H9 (cell line): ENCODE results near the gene PGS1. TPM values are rescaled to one million over a fixed set of nuclear protein-coding genes. Genes with fewer than 3 reads are reported as not detected.

Source experiments
- DNase-seq: peaks from one replicate; pipeline ENCODE4 v3.0.0-alpha.2; 2017
- H2AFZ ChIP-seq: one replicate; pipeline ENCODE4 v1.6.1; 2013; ENCODE audit warnings: mild to moderate bottlenecking, low read length, control low read depth, moderate library complexity
- H2AK5ac ChIP-seq: 2 replicates; pipeline ENCODE4 v1.6.1; 2013; ENCODE audit warnings: low read length, control low read depth, mixed read lengths; ENCODE audit not compliant: insufficient read length
- H2BK120ac ChIP-seq: one replicate; pipeline ENCODE4 v1.6.1; 2013; ENCODE audit warnings: low read depth, mild to moderate bottlenecking, low read length, control low read depth, inconsistent platforms; ENCODE audit not compliant: poor library complexity, severe bottlenecking
- H2BK12ac ChIP-seq: 2 replicates; pipeline ENCODE4 v1.6.1; 2013; ENCODE audit warnings: low read length, control low read depth, mixed read lengths, low read depth; ENCODE audit not compliant: insufficient read length
- H2BK15ac ChIP-seq: 2 replicates; pipeline ENCODE4 v1.6.1; 2013; ENCODE audit warnings: low read depth, low read length, control low read depth
- H2BK20ac ChIP-seq: one replicate; pipeline ENCODE4 v1.6.1; 2013; ENCODE audit warnings: low read depth, mild to moderate bottlenecking, low read length, control low read depth, inconsistent platforms; ENCODE audit not compliant: poor library complexity, severe bottlenecking
- H2BK5ac ChIP-seq: 2 replicates; pipeline ENCODE4 v1.6.1; 2013; ENCODE audit warnings: low read length, control low read depth, mixed read lengths; ENCODE audit not compliant: insufficient read length
- H3K14ac ChIP-seq: 2 replicates; pipeline ENCODE4 v1.6.1; 2013; ENCODE audit warnings: low read length, control low read depth; ENCODE audit not compliant: insufficient read depth
- H3K18ac ChIP-seq: 2 replicates; pipeline ENCODE4 v1.6.1; 2013; ENCODE audit warnings: low read depth, mild to moderate bottlenecking, mixed read lengths, low read length, control low read depth; ENCODE audit not compliant: insufficient read length
- H3K23ac ChIP-seq: 2 replicates; pipeline ENCODE4 v1.6.1; 2013; ENCODE audit warnings: low read length, control low read depth, mixed read lengths, low read depth; ENCODE audit not compliant: insufficient read length
- H3K23me2 ChIP-seq: 2 replicates; pipeline ENCODE4 v1.6.1; 2013; ENCODE audit warnings: low read depth, mild to moderate bottlenecking, mixed read lengths, low read length, control low read depth; ENCODE audit not compliant: insufficient read length, poor library complexity, severe bottlenecking
- H3K27ac ChIP-seq: 2 replicates; pipeline ENCODE4 v1.5.1; 2013; ENCODE audit warnings: low read length, control low read depth, mixed read lengths, low read depth; ENCODE audit not compliant: insufficient read length
- H3K27me3 ChIP-seq: 2 replicates; pipeline ENCODE4 v1.6.1; 2013; ENCODE audit warnings: low read length, control low read depth, inconsistent platforms; ENCODE audit not compliant: insufficient read depth
- H3K4ac ChIP-seq: 2 replicates; pipeline ENCODE4 v1.6.1; 2013; ENCODE audit warnings: low read depth, mild to moderate bottlenecking, control low read depth, inconsistent platforms, low read length, moderate library complexity
- H3K4me1 ChIP-seq: 2 replicates; pipeline ENCODE4 v1.6.1; 2013; ENCODE audit warnings: low read length, control low read depth, inconsistent platforms; ENCODE audit not compliant: insufficient read depth
- H3K4me2 ChIP-seq: 2 replicates; pipeline ENCODE4 v1.6.1; 2013; ENCODE audit warnings: low read length, control low read depth, mixed read lengths; ENCODE audit not compliant: insufficient read length, insufficient read depth
- H3K56ac ChIP-seq: 2 replicates; pipeline ENCODE4 v1.6.1; 2013; ENCODE audit warnings: low read depth, mild to moderate bottlenecking, mixed read lengths, low read length, control low read depth; ENCODE audit not compliant: insufficient read length
- H3K79me1 ChIP-seq: 2 replicates; pipeline ENCODE4 v1.6.1; 2013; ENCODE audit warnings: low read depth, mild to moderate bottlenecking, moderate library complexity, low read length, control low read depth, inconsistent platforms; ENCODE audit not compliant: insufficient read depth, poor library complexity, severe bottlenecking
- H3K79me2 ChIP-seq: 2 replicates; pipeline ENCODE4 v1.6.1; 2013; ENCODE audit warnings: low read length, control low read depth, inconsistent platforms; ENCODE audit not compliant: insufficient read depth
- H3K9ac ChIP-seq: 2 replicates; pipeline ENCODE4 v1.6.1; 2013; ENCODE audit warnings: low read length, control low read depth, mixed read lengths; ENCODE audit not compliant: insufficient read length; ENCODE audit errors: extremely low read depth
- H3K9me3 ChIP-seq: one replicate; pipeline ENCODE4 v1.6.1; 2013; ENCODE audit warnings: low read depth, low read length, inconsistent platforms; ENCODE audit not compliant: control insufficient read depth
- H3T11ph ChIP-seq: one replicate; pipeline ENCODE4 v1.6.1; 2013; ENCODE audit warnings: mild to moderate bottlenecking, low read length, control low read depth, inconsistent platforms
- H4K20me1 ChIP-seq: one replicate; pipeline ENCODE4 v1.6.1; 2013; ENCODE audit not compliant: control insufficient read depth, insufficient read length, insufficient read depth
- H4K5ac ChIP-seq: 2 replicates; pipeline ENCODE4 v1.6.1; 2013; ENCODE audit warnings: low read depth, mild to moderate bottlenecking, mixed read lengths, low read length, control low read depth; ENCODE audit not compliant: insufficient read length
- H4K8ac ChIP-seq: replicated peaks from 2 replicates; pipeline ENCODE4 v1.6.1; 2013; ENCODE audit warnings: low read length, control low read depth, mixed read lengths, low read depth; ENCODE audit not compliant: insufficient read length
- H4K91ac ChIP-seq: 2 replicates; pipeline ENCODE4 v1.6.1; 2013; ENCODE audit warnings: low read depth, mild to moderate bottlenecking, moderate library complexity, mixed read lengths, low read length, control low read depth; ENCODE audit not compliant: insufficient read length
- H3K27ac Mint-ChIP-seq, 3 experiments: 2 replicates in 2 of 3; 3 replicates in 1 of 3; pipeline ENCODE4 v1.8.0; 2020 to 2021; ENCODE audit warnings: mixed read lengths in 3 of 3, mild to moderate bottlenecking in 1 of 3, moderate library complexity in 1 of 3
- H3K27me3 Mint-ChIP-seq: 2 replicates; pipeline ENCODE4 v1.8.0; 2021; ENCODE audit warnings: low read depth, mild to moderate bottlenecking, moderate library complexity, mixed read lengths
- H3K36me3 Mint-ChIP-seq, 3 experiments: 2 replicates in 2 of 3; 3 replicates in 1 of 3; pipeline ENCODE4 v1.8.0; 2020 to 2021; ENCODE audit warnings: low read depth in 3 of 3, mixed read lengths in 3 of 3; ENCODE audit not compliant: insufficient read depth in 1 of 3
- H3K4me1 Mint-ChIP-seq, 2 experiments: 2 replicates each; pipeline ENCODE4 v1.8.0; 2020; ENCODE audit warnings: mixed read lengths in 2 of 2
- H3K4me3 Mint-ChIP-seq, 2 experiments: 2 replicates in 1 of 2; 3 replicates in 1 of 2; pipeline ENCODE4 v1.8.0; 2020 to 2021; ENCODE audit warnings: mild to moderate bottlenecking in 2 of 2, mixed read lengths in 2 of 2, moderate library complexity in 1 of 2
- H3K9me3 Mint-ChIP-seq, 2 experiments: 2 replicates in 1 of 2; 3 replicates in 1 of 2; pipeline ENCODE4 v1.8.0; 2020; ENCODE audit warnings: mild to moderate bottlenecking in 2 of 2, mixed read lengths in 2 of 2, moderate library complexity in 1 of 2
- CTCF ChIP-seq: fragments of 200-600 bp; sonication (generic); conservative IDR thresholded peaks from 3 replicates; pipeline ENCODE4 v1.8.0; 2021; ENCODE audit warnings: antibody characterized with exemption, mild to moderate bottlenecking
- WGBS: extraction: QIAGEN DNeasy Blood & Tissue Kit; methylation state at CpG from one replicate; pipeline ENCODE4 v1.1.7; 2013; ENCODE audit warnings: missing lambda C conversion rate, low lambda C conversion rate, mixed read lengths; ENCODE audit not compliant: insufficient read length; ENCODE audit errors: extremely low coverage; 5-methylcytosine and 5-hydroxymethylcytosine counted together
- total RNA-seq: library from RNA; stranded (reverse); gene quantifications from 2 replicates; pipeline ENCODE4 v1.2.1, GENCODE V29; 2021

PGS1 gene
- total RNA-seq, 1 experiment from 2014 or later: 45.7 TPM

DNA sequence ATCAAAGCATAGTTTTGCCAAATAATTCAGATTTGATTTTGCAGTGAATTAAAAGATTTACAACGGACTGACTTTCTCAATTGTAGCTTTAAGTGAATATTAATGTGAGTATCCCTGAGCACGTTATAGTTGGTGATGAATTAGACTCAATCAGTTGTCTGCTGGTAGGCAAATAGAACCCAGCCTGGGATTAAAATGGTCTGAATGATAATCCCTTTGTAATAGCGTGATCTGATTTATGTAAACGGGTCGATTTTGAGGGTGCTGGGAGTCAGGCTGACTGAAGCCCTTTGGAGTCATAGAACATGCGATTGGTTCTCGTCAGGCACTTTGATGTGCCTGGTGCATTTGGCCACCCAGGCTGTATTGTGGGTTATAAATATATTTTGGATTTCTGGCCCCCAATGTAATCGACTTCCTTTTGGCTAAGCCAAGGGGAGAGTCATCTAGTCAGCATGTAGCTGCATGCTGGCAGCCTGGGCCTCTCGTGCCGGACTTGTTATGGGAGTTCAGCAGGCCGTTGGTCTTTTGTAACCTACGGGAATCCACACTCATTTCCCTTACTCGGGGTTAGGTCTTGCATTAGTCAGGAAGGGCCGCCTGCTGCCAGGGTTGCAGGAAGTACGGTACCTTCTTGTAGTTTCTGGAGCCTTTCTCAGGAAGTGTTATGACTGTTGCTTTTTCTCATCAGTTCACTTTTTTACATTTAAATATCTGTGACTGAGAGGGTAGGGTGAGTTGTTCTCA, 5.4 kb downstream of the PGS1 start:
- Histone ChIP-seq H2BK20ac (no peak overlapping the region), H2BK15ac (no peak overlapping the region), H3K79me1 (peaks cover 13% of the 10 kb centered on the region), H4K91ac (no peak overlapping the region), H3K18ac (no peak overlapping the region), H3T11ph (no peak overlapping the region), H4K8ac (no peak overlapping the region), H3K23ac (no peak overlapping the region), H3K9ac (no peak overlapping the region), H4K20me1 (no peaks in the 10 kb centered on the region), H3K4me2 (no peak overlapping the region), H3K27ac (no peak overlapping the region), H2AFZ (no peak overlapping the region), H3K23me2 (peaks cover 4% of the 10 kb centered on the region), H2AK5ac (no peak overlapping the region), H4K5ac (no peak overlapping the region), H2BK12ac (no peak overlapping the region), H3K56ac (no peak overlapping the region), H3K9me3 (no peaks in the 10 kb centered on the region), H3K14ac (no peak overlapping the region), H3K27me3 (no peaks in the 10 kb centered on the region), H2BK120ac (peak overlapping the region; percentile 55), H3K4ac (no peak overlapping the region), H3K79me2 (peaks cover 75% of the 10 kb centered on the region), H2BK5ac (no peak overlapping the region), H3K4me1 (peaks cover 12% of the 10 kb centered on the region)
- H3K27ac Mint-ChIP-seq: peak overlapping the region in 2 of 3 experiments; percentile 74 to 87; a peak in 3 of 7 replicates
- peaks cover 66 to 80% of the 10 kb centered on the region in 2 experiments for H3K4me1 Mint-ChIP-seq
- DNase-seq: no peak
- H3K36me3 Mint-ChIP-seq: peaks cover 5 to 16% (median 13%) of the 10 kb centered on the region in 3 experiments; a peak in 6 of 7 replicates
- no peak overlapping the region for H3K4me3 Mint-ChIP-seq
- no CpG with 5 or more reads among the region's 15 CpGs for WGBS
- H3K9me3 Mint-ChIP-seq: no peaks in the 10 kb centered on the region
- H3K27me3 Mint-ChIP-seq: no peaks in the 10 kb centered on the region
- TF ChIP-seq CTCF: no peak
